Embryonic facial prominence (tissue), 1 donor: Measurements from ENCODE around the gene SNCB.

Experiments used
- DNase-seq: peaks from one replicate; pipeline ENCODE4 v3.0.0-alpha.2; 2016; ENCODE audit errors: extremely low spot score

The SNCB gene

DNA sequence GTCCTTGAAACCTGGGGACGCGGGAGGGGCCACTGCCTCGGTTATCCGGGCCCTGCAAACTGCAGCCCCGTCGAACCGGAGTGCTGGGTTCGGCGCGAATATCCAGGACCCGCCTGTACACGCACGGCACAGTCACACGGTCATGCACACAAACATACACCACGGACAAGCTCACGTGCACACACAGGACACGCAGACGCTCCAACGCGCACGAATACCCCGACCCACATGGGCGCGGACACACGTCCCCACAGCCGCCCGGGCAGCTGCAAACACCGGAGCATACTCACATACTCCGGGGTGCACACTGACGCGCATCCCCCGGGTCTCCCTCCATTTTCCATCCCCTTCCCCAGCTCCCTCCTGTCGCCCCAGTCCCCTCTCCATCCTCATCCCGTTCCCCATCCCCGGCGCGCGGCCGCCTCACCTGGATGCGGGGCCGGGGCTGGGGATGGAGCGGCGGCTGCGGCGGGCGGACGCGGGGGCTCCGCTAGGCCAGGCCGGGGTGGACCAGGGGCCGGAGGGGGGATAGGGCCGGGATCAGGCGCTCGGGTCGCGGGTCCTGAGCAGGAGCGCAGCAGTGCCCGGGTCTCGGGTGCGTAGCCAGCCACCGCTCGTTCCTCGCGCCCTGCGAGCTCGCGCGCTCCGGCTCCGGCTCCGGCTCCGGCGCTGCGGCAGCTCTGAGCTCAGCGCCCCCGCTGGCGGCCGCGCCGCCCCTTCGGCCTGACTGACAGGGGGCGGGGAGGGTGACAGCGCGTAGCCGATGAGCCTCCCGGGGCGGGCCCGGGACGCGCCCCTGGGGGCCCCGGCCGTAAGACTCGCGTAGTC, at the start of gene SNCB, which contains the start of gene EIF4E1B:
Gene SNCB (minus strand): TSS at position 682 of the 828 bp plus-strand sequence. CDS start 880 bp downstream, outside the sequence.
Gene EIF4E1B (plus strand): TSS at position 823 of the 828 bp plus-strand sequence. CDS start 12,113 bp downstream, outside the sequence.
- DNase-seq: no peak

DNA sequence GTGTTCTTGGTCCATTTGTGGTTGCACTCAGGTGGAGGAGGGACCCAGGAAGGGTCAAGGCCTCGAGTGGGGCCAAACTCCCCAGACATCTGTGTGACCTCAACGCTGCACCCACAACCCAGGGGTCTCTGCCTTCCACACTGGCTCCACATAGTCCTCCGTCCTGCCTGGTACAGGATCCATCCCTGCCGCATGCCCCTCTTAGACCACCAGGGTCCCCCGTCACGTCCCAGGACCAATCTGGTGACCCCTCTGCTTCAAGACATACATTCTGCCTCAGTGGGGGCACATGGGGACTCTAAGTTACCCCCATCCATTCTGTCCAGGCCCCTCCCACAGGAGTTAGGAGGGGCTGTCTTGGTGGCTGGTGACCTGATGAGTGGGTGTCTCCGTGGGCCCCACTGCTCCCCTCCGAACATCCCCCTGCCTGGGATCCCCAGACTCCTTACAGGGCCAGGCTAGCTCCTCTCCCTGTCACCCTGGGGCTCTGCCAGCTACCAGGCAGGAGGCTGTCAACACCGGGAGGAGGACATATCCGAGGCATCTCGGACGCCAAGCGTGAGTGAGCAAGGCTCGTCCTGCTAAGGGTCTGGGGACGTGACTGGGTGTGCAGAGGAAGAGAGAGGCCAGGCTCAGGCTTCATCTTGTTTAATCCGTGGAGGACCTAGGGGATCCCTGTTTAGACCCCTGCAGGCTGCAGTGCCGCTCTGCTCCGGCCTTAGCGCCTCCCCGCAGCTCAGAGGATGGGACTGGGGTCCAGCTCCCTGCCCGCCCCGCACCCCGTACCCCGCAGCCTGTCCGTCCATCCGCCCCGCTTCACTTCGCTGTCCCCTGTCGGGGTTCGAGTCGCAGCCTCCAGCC, 49.3 kb upstream of the SNCB start:
- DNase-seq: no peak

DNA sequence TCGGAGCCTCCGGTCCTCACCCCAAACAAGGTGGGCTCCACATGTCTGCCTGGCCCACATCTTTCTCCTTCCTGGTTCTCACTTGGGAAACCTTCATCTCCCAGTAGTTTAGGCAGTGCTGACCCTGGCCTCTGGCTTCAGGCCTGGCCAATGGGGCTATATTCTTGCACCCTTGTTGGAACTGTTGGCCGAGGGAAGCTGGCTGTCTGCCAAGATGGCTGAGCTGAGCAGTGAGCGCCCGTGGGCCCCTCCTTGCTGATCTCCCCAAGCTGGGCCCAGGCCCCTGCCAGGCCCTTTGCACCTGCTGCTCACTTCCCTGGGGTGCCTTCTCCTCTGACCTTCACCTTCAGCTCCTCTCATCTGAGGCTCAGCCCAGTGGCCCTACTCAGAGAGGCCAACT, 48.2 kb upstream of the SNCB start:
- no peak for DNase-seq

DNA sequence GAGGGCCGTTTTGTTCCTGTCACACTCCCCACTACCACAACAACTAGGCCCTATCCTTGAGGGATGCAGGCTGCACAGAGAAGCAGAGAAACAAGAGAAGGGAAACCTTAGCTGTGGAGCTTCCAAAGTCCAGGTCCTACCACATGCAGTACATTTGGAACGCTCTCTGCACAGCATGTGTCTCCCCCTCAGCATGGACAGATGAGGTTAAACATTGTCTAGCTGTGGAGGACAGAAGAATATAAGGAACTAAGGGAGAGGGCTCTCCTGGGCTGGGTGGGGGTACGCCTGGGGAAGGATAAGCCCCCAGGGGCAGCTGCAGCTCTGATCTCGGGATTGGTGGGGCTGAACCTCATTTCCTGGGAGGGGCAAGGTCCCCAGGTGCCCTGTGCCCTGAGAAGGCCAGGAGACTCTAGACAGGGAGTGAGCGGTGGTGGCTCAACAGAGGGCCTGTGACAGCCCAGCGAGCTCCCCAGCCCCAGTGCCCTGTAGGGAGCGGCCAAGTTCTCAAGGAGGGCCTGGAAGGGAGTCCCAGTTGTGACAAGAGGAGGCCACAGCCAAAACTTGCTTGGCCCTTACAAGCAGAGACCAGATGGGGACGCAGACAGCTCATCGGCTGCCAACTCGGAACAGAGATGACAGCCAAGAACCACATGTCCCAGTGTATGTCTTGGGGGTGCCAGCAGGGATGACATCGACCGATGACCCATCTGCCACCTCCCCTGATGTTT, 47.0 kb upstream of the SNCB start:
- DNase-seq: no peak

DNA sequence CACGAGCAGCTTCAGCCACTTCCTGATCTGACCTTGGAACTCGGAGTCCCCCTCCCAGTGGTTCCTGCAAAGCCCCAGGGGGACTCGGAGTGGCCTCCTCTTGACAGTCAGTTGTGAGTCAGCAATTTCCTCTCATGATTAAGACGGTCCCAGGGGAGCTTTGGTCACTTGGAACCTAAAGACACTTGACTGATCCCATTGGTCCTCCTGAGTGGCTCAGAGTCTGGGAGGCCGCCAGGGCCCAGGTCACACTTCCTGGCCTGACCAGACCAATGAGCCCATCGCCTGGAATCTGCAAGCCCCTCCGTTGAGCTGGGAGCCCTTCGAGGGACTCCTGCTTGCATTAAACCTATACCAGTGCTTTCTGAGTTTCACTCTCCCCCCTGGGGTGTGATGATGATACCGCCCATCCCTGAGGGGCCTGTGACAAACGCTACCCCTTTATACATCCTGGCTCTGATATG, 46.1 kb upstream of the SNCB start:
- no peak for DNase-seq

DNA sequence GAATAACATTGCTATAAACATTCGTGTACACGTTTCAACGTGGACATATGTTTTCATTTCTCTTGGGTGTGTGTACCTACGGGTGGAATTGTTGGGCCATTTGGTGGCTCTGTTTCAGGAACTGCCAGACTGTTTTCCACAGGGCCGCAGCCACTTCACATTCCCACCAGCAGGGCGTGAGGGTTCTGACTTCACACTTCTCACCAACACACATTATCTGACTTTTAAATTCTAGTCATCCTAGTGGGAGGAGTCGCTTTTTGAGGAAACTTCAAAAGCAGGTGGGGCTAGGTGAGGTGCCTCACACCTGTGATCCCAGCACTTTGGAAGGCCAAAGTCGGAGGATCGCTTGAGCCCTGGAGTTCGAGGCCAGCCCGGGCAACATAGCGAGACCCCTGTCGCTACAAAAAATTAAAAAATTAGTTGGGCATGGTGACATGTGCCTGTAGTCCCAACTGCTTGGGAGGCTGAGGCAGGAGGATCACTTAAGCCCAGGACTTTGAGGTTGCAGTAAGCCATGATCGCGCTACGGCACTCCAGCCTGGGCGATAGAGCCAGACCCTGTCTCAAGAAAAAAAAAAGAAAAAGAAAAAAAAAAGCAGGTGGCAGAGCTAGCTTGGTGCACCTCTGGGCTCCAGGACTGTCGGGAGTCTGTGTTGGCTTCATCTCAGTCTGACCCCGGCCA, 45.5 kb upstream of the SNCB start:
- no peak for DNase-seq

DNA sequence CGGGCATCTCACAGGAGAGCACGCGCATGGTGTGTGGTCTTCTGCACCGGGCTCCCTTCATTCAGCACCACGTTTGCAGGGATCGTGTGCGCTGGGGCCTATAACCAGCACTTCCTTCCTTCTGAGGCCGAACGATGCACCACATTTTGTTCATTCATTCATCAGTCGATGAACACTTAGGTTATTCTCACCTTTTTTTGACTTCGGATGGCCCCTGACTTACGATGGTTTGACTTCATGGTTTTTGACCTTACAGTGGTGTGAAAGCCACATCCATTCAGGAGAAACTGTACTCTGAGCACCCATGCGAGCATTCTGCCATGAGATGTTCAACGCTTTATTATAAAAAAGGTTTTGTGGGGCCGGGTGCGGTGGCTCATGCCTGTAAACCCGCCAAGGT, 44.5 kb upstream of the SNCB start:
- DNase-seq: no peak

DNA sequence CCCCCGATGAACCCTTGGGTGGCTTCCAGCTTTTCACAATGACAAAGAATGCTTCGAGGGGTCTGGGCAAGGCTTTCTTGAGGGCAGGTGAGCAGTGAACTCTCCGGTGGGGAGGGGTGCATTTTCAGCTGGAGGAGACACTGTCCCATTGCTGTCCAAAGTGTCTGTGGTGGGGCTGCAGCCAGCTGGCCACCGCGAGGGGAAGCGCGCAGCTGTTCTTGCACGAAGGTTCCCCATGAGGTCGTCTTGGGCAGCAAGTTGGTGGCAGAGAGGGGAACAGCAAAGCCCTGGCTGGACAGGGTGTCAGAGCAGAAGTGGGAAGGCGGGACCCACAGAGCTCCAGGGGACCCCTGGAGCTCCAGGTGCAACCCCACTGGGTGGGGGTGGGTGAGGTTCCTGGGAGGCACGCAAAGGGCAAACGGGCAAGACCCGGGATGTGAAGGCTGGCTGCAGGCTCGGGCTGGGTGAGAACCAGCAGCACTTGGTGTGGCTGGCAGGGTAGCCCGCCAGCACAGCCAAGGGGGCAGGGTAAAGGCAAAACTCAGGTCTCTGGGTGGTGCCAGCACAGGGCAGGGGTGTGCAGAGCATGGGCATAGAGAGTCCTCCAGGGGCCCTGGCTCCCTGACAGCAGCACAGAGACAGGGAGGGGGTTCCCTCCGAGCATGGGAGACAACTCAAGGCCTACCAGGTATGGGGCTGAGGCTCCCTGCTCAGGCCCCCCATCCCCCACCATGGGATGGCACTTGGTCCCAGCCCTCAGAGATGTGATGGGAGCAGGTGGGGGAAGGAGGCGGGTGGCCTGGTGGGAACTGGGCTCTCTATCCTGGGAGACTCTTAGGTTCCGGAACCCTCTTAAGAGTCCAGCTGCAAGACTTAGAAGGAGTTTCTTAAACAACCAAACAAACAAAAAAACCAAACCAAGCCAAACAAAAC, 43.6 kb upstream of the SNCB start:
- DNase-seq: no peak

DNA sequence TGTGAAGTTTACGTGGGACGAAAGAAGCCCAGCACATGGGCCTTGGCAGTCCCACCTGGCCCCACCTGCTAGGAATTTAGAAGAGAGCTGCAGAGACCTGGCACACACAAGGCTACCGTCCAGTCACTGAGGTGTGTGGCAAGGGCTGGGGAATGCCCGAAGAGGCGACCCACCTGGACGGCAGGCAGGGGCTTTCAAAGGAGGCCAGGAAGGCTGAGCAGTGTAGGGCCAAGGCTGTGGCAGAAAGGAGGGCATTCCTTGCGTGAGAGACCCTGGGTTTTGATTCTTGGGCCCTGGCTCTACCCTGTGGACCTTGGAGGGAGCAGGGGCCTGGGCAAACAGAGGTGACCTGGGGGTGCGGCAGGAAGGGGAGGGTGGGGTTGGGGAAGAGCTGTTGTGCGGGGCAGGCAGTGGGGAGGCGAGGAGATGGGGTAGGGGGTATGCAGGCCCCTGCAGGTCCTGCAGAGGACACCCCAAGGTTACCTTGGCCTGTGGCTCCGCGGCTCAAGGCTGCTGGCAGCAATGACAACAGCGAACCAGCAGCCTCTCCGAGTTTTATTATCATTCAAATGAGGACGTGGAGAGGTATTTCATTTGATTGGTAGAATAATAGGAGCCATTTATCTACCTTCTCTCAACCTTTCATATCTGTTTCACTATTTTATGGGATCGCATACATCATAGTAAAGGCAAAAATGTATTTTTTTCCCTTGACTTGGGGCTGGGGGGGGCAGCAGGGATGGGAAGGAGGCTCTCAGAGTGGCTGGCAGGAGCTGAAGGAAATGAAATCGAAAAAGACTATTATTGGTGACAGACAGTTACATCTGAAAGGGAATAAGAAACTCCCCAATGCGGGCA, 41.8 kb upstream of the SNCB start:
- DNase-seq: no peak

DNA sequence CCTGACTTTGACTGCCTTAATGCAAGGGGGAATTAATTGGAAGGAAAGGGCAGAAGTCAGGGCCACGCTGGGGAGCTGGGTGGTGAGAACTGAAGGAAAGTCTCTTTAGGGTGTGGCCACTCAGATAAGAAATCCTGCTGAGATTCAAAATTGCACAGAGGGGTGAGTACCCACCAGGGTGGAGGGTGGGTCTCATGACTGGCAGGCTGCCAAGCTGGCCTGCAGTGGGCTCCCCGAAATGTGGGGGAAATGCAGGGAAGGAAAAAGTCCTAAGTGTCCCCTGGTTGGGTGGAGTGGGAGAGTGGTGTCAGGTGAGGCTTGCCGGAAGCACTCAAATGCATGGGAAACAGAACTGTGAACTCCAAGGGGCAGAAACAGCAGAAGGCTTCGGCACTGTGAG, 41.1 kb upstream of the SNCB start:
- DNase-seq: no peak

DNA sequence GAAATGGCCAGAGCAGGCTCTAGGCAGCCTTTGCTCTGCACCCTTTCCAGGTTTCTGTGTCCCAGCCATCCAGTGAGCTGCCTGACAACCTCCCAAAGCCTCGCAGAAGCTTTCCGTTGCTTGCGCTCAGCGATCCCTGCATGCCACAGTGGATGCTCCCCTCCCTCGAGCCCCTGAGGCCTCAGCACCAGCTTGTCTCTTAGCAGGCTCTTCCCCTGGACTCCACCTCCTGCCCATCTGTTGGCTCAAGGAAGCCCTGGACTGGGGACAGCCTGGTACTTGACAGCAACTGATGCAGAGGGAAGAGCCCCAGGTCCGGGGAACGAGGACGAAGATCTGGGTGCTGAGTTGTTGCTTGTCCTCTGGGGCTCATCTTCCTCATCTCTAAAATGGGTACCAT, 40.1 kb upstream of the SNCB start:
- no peak for DNase-seq

DNA sequence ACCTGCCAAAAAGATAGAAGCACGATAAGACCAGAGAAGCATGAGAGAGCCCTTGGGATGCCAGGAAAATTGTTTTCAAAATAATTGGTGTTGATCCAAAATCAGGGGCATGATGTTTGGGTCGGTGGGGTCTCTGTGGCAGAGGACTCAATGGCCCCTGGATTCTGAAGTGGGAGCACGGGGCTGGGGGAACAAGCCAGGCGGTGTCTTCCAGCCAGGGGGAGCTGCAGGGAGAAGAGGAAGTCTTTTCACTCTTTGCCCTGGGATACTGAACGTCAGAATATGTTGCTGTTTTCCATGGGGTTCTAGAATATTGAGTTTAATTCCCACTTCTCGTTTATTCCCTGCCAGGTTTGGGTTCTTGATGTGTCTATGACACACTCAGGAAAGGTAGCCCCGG, 37.3 kb upstream of the SNCB start:
- DNase-seq: no peak

DNA sequence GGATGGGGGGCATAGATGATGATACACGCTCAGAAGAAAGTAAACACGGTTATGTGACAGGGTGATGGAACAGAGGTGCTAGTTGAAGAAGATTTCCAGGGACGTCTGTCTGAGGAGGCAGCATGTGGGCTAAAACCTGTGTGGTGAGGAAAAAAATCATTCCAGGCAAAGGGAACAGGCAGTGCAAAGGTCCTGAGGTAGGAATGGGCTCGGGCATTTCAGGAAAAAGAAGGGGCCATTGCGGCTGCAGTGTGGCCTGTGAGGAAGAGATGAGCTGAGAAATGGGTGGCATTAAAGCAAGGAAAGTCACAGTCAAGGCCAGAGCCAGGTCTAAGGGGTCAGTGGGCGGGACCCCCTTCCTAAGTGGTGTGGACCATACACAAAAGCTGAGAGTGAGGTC, 35.2 kb upstream of the SNCB start:
- DNase-seq: no peak

DNA sequence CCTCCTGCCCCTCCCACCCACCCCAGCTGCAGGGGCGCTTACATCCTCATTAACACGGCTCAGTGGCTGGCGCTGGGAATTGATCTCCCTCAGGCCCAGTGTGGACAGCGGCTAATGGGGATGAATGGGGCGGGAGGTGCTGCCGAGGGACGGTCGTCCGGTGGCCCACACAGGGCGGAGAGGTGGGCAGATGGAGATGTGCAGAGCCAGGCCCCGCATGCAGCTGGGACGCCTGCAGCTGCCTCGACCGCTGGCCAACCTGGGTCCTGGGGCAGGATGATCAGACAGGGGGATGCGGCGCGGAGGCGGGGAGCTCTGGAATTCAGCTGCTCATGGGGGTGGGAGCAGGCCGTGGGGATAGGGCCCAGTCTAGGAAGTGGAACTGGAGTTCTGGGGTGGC, 34.6 kb upstream of the SNCB start:
- no peak for DNase-seq

DNA sequence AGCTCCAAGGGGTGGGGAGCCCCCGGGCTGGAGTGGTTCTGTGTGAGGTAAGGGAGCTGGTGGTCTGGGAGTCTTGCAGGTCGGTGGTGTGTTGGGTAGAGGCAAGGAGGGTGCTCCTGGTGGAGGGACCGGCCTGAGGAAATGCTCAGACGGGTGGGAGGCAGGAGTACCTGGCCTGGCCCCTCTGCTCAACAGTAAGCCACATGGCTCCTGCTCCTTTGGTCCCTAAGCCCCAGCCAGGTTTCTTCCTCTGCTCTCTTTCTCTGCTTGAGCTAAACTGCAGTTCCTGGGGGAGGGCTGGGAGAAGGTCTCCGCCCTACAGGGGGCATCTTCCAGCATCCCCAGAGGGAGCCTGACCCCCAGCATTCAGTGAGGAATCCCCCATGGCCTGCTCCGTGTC, 34.1 kb upstream of the SNCB start:
- DNase-seq: no peak

DNA sequence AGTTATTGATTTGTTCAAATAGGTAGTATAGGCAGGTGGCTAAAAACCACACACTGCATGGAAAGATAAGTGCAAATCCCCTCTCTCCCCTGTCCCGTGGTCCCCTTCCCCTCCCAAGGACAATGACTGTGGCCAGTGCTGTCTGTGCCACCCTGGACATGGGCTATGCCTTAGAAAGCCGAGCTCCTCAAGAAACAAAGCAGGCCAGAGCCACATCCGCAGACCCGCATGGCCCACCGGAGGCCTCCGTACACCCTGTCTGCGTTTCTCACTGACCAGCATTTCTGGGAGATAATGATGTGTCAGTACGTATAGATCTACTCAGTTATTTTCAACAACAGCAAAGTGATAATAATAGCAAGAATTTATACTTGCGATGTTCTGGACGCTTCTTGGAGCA, 33.2 kb upstream of the SNCB start:
- DNase-seq: no peak

DNA sequence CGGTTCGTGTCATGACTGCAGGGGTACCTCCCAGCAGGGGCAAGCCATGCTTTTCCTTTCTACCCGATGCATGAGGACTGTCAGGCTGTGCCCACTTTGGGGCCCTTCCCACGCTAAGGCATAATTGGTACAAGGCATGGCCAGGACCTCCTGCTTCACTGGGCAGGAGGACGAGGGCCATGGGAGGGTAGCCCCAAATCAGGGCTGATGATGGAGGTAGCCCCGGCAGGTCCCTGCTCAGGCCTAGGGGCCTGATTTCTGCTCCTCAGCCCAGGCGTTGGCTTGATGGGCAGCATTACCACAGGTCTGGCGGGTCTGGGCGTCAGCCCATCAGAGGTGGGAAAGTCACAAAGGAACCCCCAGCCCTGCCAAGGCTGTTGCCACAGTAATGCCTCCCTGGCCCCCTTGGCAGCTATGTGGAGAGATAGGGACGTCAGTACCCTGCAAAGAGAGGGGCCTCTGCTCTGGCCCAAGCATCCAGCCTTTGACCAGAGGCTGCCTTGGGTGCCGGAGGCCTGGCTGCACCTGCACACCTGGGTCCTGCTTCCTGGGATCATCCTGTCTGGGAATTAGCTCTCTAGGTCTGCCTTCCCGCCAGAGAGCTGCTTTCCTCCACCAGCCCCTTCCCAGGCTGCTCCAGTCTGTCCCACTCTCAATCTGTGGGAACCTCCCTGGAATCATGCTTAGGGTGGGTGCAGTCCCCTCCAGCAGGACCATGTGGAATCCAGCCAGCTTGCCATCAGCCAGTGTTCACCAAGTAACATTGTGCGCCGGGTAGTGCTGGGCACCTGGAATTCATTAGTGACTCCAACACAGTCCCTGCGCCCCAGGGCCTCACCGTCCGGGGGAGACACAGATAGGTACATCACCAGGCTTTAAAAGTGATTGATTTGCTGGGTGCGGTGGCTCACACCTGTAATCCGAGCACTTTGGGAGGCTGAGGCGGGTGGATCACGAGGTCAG, 32.3 kb upstream of the SNCB start:
- DNase-seq: no peak

DNA sequence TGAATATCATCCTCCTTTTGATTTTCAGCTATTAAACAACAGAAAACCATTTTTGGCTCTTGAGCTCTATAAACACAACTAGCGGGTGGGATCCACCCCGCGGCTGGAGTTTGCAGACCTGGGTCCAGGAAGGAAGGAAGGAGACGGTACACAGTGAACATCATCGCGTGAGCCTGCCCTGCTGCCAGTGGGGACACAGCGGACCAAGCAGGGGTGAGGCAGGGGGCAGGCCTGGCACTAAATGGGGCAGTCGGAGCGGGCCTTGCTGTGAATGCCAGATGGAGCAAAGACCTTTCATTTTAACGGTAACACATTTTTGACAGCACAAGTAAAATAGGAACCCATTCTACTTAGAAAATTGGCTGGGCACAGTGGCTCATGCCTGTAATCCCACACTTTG, 31.3 kb upstream of the SNCB start:
- no peak for DNase-seq
